Measurements from ENCODE around the gene TEX36.

DNA sequence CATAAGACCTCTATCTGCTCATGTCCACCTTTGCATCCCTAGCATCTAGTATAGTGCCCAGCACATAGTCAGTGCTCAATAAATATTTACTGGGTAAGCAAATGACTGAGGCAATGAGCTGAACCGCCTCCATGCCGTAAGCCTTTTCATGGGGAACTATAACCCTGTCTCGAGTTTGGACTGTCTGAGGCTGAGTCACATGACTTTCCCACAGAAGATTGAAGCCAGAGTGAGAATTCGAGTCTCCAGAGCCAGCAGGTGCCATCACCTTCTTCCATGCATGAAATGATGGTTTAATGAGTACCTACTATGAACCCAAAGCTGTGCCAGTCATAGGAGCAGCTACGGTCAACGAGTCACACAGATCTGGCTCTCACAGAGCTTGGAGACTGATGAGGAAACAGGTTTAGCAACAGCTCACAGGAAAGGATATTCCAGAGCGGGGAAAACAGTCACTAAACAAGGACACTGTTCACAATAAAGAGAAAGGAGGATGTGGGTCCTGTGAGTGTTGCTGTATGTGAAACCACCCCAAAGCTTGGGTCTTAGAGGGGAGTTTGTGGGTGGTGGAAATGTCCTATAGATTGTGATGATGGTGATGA is 75.2 kb downstream of the TEX36 start:
- TF ChIP-seq CTCF (conservative IDR thresholded peaks at IDR 0.05 in 1 of 2, IDR thresholded peaks at IDR 0.05 in 1 of 2; ENCODE audit: extremely low read depth in 1 of 2, insufficient read depth in 1 of 2, low read depth in 1 of 2, low read length in 2 of 2) (no peak), EZH2 (IDR thresholded peaks at IDR 0.05; ENCODE audit: borderline replicate concordance, low read length) (no peak)

All from mammary epithelial cell (primary cell).